HG02588 (cell line): ENCODE data around the gene SYTL2.
A peak's percentile ranks its signal among the peaks of the same experiment; 100 is the strongest.

Experiments
- ATAC-seq: cut with Tn5 transposase; IDR thresholded peaks from one replicate; pipeline ENCODE4 v1.9.1; 2021; ENCODE audit warnings: mild to moderate bottlenecking, moderate library complexity; ENCODE audit not compliant: unreplicated experiment

Gene SYTL2

DNA sequence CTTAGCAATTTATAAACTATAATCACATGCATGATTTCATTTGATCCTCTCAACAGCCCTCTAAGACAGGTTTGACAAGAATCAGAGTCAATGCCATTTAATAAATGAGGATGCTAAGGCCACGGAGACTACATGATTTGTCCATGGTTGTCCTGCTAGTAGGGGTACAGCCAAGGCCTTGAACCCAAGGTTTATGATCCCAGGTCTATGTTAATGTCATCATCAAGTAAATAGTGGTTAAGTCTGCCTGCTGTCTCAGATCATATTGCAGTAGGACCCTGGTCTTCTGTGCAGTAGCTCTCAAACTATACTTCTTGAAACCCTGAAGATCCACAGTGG lies 17.7 kb upstream of the SYTL2 start:
- ATAC-seq, result no peak

DNA sequence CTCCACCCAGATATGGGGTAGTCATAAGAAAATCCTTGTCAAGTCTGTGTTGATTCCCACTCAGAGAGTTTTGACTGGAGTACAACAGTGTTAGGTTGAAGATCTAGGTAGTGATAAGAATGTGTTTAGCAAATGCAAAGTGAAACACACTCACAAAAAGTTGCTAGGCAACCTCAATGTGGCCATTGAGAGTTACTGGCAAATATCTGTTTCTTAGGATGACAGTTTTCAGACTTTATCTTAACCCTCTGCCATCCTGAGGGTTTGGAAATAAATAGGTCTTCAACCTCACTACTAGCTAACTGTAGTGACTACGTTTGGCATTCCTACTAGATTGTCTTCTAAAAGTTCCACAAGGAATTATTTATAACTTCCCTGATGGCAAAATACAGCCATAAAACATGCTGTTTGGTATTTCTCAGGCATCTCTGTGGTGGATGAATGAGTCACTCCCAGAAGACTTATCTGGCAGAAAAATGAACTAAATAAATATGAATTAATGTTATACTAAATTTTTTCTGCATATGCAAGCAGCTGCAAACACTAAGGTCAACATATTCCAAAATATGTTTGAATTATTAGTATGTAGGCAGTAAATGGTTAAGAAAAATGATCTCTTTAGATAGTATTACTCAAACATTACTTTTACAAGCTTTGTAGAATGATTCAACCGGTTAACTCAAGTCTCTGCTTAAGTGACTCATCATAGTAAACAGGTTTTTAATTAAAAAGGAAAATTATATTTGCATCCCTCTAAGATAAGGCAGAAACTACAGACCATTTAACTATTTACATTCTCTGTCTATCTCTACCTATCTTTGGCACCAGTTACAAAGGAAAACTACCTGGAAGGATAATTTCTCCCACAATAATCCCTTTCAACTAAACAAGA lies 17.1 kb upstream of the SYTL2 start:
- no peak for ATAC-seq

DNA sequence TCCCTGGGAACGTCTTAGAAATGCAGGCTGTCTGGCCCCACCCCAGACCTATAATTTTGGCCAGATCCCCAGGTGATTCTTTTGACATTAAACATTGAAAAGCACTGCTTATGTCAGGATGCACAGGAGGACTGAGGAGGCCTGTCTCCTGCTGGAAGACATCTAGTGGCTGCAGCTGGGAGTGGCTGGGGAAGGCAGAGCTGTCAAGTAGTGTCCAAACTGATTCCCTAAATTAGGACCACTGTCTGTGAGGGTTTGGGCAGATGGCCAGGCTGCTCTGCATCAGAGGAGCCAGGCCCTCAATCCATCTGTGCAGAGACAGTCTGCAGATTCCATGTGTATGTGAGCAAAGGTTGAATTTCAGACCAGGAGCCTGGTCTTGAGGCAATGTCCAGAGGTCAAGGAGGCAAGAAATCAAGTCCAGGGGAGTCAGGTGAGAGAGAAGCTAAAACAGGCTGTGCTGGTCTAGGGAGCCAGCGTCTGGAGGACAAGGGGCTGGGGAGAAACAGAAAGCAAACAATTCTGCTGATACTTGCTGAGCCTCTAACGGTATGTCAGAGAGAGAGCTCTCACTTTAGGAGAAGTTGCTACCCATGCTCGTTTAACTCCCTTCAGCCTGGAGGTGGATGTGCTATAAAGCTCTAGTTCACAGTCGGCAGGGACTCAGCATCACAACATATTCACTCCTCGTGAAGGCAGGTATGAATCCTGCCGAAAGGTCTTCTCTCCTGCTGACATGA lies 15.3 kb upstream of the SYTL2 start:
- ATAC-seq, result no peak

DNA sequence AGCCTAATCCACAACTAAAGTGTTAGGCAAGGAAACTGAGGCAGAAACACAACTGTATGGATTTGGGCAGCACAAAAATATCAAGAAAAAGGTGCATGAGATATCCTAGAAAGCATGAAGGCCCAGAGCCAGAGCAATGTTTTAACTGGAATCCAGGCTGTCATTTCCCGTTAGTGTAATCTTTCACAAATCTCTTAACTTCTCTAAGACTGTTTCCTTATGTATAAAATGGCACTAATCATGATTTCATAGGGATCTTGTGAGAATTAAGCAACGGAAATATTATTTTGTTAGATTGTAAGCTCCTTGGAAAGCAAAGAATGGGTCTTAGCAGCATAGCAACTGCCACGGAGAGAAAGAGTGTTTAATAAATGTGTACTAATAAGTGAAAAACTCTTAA lies 14.7 kb upstream of the SYTL2 start:
- no peak for ATAC-seq

DNA sequence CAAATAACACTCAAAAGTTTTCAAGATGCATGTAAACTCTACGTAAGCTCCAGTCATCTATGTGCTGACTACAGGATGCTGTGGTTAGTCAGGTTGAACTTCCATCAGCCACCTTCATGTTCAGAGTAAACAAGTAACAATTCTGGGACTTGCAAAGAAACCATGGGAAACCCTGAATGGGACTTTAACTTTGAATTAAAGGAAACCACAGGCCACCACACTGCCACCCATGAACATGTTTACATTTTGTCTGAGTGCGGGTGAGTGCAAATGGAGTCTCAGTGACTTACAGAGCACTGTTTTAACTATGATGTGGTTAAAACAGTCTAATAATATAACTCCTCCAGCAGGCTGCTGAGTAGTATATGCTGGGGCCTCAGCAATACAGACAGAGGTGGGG lies 12.9 kb upstream of the SYTL2 start:
- no peak for ATAC-seq

DNA sequence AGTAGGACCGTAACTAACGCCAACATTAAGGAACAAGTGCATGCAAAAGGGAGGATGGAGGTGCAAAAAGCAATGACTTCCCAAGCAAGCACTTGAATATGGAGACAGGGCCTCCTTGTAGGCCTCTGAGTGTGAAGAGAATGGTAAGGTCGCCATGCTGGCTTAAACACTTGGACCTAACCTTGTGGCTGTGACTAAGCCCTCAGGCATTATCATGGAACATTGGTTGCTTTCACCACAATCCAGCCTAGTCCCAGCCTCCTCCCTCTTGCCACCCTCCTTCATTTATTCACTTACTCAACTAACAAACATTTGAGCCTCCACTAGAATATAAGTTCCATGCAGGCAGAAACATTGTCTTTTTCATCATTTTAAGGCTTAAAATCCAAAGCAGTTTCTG lies 11.9 kb upstream of the SYTL2 start:
- no peak for ATAC-seq

DNA sequence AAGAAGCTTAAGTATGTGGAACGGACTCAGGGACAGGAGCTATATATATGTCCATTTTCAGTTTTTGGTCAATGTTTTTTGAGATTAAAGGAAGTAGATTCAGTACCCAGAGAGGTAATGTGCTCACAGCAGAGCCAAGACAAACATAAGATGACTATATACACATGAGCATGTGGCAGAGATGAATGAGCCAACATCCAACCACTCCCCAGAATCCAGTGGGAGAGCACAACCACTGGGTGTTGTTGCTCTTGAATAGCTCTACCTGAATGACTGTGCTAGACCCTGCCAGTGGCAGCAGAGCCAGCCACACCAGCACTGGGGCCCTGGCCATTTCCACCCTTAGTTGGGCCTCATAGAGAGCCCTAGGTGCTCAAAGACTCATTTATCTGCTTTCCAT lies 10.7 kb upstream of the SYTL2 start:
- ATAC-seq, result no peak

DNA sequence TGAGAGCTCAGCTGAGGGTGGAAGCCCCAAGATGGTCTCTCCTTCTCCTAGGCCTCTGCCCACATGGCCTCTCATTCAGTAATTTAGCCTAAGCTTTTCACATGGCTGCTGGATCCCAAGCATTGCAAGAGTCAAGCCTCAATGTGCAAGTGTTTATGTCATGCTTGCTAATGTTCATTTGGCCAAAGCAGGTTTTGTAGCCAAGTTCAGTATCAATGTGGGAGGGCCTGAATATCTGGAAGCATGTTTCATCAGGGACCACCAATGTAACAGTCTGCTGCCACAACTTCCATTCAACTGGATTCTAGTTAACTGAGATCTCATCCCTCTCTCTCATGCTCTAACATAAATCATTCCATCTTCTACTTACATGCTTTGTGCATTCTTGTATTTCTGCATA lies 8.5 kb upstream of the SYTL2 start:
- no peak for ATAC-seq

DNA sequence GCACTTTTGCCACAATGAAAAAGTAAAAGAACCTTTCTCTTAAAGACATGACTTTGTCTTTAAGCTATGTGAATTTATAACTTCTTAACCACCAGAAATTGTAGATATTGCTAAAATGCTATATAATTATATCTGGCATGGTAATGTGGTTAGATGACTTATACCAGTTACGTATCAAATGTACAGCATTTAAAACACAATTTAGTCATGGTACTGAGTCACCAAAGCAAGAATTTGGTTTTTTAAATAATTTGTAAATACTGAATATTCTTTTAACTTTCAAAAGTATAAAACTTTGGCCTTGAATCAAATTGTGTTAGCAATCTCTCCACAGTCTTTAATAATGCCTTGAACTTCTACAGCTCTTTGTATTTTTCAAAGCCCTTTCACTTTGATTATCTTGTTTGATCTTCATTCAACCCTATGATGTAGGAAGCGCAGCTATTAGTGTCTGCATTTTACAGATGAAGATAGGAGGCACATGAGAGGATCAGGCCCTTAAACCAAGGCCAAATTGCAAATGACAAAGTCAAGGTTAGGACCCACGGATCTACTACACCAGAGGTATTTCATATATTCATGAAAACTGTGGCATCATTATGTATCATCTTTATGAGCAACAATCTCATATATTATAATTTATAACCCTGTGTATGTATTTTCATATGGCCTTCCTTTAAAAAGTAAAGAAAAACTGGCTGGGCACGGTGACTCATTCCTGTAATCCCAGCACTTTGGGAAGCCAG lies 4.4 kb upstream of the SYTL2 start:
- ATAC-seq, result no peak

DNA sequence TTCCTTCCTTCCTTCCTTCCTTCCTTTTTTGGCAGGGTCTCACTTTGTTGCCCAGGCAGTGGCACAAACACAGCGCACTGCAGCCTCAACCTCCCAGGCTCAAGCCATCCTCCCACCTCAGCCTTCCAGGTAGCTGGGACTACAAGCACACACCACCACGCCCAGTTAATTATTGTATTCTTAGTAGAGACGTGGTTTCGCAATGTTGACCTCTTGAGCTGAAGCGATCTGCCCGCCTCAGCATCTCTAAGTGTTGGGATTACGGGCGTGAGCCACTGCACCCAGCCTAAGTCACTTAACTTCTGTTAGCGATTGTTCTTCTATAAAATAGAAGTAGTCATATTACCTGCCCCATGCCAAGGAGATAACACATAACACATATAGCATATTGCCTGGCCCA lies 2.8 kb upstream of the SYTL2 start:
- no peak for ATAC-seq

DNA sequence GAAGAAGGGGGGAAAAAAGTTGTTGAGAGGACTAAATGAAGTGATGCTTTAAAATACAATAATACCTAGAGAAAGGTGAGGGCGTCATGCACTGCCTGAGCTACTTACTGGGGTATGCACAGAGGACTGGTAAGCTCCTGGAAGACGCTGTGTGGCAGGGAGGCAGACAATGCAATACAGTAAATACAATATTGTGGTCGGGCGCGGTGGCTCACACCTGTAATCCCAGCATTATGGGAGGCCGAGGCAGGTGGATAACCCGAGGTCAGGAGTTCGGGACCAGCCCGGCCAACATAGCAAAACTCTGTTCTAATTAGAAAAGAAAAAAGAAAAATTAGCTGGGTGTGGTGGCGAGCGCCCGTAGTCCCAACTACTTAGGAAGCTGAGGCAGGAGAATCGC lies 683 bp upstream of the SYTL2 start:
- ATAC-seq, result no peak

DNA sequence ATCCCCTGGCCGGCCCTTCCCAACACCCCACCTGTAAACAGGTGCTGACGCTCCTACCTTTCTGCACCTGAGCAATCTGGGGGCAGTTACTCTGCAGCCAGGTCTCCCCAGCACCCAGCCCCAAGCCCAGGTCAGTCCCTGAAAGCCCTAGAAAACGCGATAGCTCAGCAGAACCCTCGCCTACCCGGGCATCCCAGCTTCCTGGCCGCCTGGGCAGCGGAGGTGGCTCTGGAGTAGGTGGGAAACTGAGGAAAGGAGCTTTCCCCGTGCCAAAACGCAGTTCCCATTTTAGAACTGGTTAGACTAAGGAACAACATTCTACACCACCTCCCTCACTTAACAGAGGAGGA lies 445 bp downstream of the SYTL2 start:
- ATAC-seq, result no peak

DNA sequence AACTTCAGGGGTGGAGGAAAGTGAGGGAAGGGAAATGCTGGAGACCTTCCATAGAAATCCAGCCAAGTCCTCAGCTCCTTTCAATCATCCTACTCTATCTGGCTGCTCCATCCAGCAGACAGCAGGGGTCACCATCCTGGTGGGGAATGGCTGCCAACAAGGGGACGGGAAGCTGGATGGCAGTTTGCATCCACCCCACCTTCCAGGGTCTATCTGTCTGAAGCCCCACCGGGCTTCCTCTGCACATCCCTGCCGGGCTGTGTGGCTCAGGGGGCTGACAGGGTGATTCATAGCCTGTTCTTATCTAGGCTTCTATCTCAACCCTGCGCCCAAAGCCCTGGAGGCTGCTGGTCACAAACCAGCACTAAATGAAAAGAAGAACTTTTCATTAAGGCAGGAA lies 1.1 kb downstream of the SYTL2 start:
- no peak for ATAC-seq

DNA sequence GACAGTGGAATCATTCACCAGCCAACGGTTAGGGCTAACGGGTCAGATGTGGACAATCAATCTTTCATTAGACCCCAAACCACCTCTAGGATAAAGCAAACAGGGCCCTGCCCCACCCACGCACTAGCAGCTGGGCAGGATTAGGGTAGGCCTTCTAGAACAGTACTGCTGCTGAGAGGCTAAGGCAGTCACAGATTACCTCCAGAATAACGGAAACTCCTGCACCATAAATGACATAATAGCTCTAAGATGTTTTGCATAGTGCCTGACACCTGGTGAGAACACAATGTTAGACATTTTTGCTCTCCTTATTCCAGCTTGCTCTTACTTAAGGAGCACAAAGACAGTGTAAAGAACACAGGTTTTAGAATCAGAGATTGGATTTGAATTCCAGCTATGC lies 1.8 kb downstream of the SYTL2 start:
- peak; percentile 55 for ATAC-seq

DNA sequence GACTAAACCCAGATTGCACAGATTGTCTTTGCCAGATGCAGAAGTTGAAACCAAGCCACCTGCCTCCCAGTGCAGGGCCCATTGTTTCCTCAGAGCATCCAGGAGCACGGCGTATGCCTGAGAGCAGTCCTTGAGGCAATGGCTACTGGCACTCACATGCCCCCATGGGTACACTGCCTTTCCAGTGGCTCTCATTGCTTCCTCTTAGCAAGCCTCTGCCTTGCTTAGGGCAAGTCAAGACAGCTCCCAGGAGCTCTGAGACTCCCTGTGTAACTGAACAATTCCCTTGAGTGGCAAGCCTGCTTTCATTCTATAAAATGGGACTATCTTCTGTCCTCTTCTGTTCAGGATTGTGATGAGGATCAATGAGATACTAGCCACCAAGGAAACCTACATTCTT lies 4.1 kb downstream of the SYTL2 start:
- ATAC-seq, result no peak

DNA sequence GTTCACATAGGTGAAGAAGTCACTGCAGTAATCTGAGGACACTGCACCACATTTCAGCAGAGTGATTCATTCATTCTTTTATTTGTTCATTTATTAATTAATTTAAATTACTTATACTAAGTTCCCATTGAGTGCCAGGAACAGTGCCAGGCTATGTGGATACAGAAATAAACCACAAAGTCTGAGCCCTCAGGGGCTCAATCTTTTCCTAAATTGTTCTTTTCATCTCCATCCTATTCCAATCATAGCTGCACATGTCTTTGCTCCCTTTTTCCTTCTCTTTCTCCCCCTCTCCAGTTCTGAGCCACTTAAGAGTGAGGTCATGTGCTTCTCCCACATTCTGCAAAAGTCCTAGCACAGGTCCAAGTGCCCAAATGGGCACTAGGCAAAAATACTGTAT lies 4.9 kb downstream of the SYTL2 start:
- ATAC-seq, result no peak

DNA sequence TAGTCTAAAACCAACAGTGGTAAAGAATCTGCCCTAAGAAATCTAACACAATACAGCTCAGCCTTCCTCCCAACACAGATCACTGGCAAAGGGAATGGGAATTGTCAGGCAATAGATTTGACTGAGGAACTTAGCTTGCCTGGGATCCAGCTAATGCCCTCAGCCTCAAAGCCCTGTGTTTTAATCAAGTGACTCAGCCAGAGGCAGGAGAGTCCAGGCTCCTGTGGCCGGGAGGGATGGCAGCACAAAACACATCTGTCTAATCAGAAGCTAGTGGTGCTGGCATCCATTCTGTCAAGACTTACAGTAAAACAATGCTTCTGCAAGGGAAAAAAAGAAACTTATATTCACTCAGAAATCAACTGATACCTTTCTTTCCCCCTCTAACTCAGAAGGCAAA lies 5.6 kb downstream of the SYTL2 start:
- no peak for ATAC-seq

DNA sequence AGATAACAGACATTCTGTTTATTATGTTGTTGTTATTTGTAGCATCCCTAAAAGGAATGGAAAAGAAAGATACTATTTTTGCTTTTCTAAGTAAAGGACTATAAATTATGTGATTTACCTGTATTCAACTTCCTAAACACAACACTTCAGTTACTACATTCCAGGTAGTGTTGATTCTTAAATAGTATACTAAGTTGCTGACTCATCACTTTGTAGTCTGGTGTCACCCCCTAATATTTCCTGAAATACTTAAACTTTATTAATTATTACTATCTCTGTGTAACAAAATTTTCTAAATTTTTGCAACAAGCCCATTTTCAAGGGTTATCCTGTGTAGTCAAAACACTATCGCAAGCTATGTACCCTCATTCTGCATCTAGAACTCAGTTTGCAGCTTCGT lies 7.0 kb downstream of the SYTL2 start:
- ATAC-seq, result no peak

DNA sequence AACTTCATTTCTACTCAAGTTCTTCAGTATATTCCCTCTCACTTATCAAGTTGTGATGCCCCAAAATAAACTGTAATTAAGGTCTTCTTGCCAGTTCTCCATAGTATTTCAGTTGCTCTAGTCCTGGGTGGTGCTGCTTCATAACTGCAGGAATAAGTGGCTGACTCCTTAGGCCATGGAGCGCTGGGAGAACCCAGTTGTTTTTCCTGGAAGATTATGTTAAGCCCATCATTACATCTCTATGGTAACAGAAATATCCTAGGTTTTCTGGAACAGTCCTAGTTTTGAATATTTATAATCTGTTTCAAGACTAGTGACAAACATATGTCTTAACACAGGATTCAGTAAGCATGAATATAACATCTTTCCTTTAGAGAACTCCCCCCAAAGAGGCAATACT lies 7.6 kb downstream of the SYTL2 start:
- ATAC-seq, result no peak

DNA sequence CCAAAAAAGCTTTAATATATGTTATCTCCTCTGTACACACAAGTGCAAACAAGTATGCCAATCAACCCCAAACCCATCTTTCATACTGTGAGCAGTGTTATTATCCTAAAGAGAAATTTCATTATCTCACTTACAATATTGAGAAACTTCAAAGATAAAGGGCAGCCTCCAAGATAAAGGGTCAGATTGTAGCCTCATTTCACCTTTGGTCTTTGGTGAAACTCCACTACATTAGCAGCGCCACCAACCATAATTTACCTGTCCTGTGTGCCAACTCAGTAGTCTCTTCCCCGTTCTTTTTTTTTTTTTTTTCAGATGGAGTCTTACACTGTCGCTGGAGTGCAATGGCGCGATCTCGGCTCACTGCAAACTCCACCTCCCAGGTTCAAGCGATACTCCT lies 9.4 kb downstream of the SYTL2 start:
- no peak for ATAC-seq

DNA sequence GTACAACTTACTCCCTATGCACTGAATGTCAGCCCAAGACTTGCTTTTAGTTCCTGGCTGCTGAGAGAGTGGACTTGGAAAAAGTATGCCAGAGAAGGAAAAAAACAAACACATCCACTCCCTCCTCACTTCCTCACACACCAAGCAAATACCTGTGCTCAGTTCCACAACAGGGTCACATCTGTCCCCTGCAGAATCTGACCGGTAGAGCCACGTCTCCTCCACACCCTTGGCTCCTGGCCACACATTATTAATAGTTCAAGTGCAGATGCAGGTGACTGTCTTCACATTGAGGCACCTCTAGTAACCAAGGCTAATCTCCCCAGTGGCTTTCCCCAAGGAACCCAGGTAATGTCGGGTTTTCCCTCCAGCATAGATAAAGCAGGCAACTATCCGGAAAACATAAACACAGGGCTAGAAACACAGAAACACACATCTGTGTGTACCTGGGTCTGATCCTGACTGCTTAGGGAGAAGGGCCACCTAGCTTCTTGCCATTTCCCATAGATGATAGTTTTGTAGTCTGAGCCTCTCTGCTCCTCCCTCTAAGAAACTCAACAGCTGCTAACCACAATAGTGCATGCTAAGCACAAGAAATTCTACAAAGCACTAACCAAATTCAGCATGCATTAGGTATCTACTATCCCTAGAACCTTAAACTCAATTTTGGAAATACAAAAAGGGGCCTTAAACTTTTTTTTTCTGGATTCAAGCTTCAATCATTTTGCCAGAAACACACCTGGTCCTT lies 10.2 kb downstream of the SYTL2 start:
- ATAC-seq, result no peak
